ENCODE measurements around the gene OR7G3. TPM values are rescaled to one million over a fixed set of nuclear protein-coding genes. Genes with fewer than 3 reads are reported as not detected.
A peak's percentile ranks its signal among the peaks of the same experiment; 100 is the strongest.

OR7G3 gene
- total RNA-seq (2014; rRNA removed; shearing (Covaris generic)), result not detected in 2 replicates

DNA sequence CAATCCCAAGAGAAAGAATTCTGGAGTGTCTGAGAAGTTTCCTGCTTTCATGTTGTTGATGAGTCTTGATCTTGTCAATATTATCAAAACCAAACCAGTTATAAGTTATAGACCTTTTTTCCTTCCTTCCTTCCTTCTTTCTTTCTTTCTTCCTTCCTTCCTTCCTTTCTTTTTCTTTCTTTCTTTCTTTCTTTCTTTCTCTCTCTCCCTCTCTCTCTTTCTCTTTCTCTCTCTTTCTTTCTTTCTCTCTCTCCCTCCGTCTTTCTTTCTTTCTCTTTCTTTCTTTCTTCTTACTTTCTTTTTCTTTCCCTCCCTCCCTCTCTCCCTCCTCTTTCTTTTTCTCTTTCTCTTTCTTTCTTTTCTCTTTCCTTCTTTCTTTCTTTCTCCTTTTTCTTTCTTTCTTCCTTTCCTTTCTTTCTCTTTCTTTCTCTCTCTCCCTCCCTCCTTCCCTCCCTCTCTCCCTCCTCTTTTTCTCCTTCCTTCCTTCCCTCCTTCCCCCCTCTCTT is at the start of gene OR7G3:
OR7G3 (minus strand) TSS at position 51 of the 506 bp plus-strand sequence; CDS start at position 51, 0 bp downstream.
- no peak for DNase-seq (ENCODE audit: low read depth)

DNA sequence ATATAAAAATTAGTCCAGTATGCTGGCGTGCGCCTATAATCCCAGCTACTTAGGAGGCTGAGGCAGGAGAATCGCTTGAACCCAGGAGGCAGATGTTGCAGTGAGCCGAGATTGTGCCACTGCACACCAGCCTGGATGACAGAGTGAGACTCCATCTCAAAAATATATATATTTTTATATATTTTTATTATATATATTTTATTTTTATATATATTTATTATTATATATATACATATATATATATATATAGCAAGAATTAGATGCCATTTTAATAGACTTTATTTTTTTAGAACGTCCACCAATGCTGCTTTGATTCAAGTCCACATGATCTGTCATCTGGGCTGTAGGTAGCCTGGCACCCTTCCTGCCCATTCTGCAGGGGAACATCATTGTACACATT is 48.6 kb upstream of the OR7G3 start:
- no peak for DNase-seq (ENCODE audit: low read depth)

- no peak for DNase-seq (ENCODE audit: low read depth)
These were observed 44.7 kb upstream of the OR7G3 start for GRCh38 chr19:9171393-9171991.

DNA sequence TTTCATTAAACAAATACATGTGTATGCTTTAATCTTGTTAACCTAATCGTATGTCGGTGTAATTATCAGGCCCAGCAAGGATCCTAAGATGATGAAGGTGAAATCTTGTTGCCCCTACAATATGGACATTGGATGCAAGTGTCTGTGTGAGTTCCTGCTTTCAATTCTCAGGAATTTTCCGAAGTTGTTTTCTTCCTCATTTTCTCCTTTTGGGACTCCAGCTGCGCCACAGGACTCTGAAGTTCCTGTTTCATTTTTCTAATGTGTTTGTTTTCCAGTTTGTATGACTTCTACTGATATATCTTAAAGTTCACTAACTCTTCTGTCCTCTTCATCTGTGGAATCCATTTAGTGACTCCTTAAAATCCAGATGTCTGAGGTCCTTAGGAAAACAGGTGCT is 40.1 kb upstream of the OR7G3 start:
- no peak for DNase-seq (ENCODE audit: low read depth)

- DNase-seq (ENCODE audit: low read depth), result no peak
These were observed 38.5 kb upstream of the OR7G3 start for GRCh38 chr19:9165261-9165660.

DNA sequence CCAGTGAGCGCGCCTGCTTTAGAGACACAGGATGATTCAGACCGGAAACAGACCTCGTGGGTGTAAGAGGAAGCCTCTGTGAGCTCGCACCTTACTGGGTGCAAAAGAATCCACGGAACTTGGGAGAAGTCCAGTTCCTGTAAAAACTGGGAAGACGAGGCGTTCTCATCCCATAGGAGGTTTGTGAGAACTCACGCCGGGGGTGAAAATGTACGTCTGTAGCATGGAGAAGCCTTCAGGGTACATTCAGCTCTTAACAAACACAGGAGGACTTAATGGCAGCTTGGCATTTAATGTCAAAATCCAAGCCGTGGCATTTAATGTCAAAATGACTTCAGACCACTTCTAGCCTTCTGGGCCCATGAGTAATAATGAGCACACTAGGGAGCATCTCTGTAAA is 34.7 kb upstream of the OR7G3 start:
- DNase-seq (ENCODE audit: low read depth), result no peak

DNA sequence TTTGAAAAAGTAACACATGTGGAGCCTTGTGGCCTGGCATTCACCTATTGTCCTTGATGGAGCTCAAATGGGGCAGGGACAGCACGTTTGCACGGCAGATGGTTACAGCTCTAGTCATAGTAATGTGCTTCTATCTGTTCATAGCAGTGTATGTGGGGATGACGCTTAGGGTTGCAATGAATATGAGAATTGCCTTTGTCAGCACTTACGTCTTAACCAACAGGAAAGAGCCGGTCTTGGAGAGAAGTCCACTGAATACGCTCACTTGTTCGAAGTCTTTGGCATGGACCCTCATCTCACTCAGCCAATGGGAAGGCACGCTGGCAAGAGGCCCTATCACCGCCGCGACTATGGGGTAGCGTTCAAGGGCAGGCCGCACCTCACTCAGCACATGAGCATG is 33.1 kb upstream of the OR7G3 start:
- no peak for DNase-seq (ENCODE audit: low read depth)

DNA sequence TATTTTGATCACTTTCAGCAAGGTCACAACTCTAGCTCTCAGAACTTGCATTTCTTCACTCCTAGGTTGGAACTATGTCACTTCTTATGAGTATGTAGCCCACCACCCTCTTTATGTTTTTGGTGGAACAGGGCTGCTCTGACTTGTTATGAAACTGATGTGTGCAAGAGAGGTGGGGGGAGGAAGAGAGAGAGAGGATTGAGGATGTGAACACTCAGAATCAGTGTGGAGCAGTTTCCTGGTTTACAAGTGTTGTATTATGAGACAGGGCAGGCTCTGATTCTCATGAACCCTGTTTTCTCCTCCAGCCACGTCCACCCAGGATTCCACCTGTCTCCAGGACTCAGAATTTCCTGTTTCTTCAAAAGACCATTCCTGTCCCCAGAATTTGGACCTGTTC is 29.6 kb upstream of the OR7G3 start:
- no peak for DNase-seq (ENCODE audit: low read depth)

DNA sequence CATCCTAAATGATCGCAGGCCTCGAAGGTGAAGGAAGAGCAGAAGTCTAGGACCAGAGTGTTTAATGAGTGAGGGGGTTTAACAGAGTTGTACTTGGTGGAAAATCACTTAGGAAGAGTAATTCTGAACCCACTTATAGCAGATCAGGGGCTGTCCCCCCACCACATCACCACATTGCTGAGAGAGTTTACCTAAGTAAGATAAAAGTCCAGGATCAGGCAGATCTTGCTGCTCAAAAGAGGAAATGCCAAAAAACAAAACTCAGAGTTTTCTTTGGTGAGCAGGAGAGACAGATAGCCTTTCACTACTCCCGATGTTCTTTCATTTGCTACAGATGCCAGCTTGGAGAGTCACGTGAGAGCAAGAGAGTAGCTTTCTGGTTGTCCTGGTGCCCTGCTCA is 28.8 kb upstream of the OR7G3 start:
- no peak for DNase-seq (ENCODE audit: low read depth)

- no peak for DNase-seq (ENCODE audit: low read depth)
These were observed 24.6 kb upstream of the OR7G3 start for GRCh38 chr19:9151367-9151766.

DNA sequence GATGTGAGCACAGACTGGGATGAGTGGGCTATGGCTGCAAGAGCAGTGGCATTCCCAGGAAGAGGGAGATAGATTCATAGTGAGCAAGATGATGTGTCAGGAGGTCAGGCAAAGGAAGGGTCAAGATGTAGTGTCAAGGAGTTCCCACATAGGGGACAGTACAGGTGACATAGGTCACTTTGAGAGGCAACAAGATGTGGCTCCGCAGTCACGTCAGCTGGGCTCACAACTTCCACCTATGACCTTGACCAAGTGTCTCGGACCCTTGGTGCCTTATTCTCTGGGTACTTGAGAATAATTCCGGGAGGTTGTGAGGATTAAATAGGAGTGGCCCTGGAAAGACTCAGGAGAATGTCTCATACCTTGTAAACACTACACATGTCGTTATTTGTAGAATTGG is 23.9 kb upstream of the OR7G3 start:
- DNase-seq (ENCODE audit: low read depth), result no peak

DNA sequence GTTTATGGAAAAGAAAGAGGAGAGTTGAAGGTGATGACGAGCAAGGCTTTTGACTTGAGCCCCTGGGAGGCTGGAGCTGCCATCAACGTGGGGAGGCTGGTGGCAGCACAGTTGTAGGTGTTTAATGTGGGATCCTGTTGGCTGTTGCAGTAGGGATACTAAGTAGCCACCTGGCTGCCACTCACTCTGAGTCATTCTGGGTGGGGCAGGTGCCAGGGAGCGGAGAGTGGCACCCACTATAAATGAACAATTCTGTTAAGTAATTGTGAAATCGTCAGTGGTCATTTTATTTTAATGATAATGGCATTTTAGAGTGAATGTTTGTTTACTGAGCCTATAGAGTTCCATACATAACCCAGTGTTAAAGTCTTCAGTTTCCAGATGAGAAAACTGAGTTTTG is 23.2 kb upstream of the OR7G3 start:
- DNase-seq (ENCODE audit: low read depth), result no peak

DNA sequence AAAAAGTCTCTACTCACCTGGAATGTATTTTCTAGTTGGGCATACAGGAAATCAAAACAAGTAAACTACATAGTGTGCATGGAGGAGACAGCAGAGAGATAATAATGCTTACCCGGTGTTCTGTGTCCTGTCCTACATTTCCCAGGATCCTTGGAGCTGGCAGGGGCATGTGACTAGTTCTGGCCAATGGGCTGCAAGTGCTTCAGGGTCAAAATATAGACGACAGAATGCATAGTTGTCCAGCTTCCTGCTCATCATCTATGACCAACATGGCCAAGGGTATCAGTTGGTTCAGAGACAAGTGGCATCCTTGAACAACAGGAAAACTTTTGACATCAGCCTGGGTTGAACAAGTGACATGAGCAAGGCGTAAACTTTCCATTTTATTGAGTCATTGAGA is 21.9 kb upstream of the OR7G3 start:
- DNase-seq (ENCODE audit: low read depth), result no peak

GRCh38 chr19:9146882-9147281 is 20.1 kb upstream of the OR7G3 start:
- DNase-seq (ENCODE audit: low read depth), result no peak

GRCh38 chr19:9144920-9145319 is 18.2 kb upstream of the OR7G3 start:
- DNase-seq (ENCODE audit: low read depth), result peak; percentile 18

DNA sequence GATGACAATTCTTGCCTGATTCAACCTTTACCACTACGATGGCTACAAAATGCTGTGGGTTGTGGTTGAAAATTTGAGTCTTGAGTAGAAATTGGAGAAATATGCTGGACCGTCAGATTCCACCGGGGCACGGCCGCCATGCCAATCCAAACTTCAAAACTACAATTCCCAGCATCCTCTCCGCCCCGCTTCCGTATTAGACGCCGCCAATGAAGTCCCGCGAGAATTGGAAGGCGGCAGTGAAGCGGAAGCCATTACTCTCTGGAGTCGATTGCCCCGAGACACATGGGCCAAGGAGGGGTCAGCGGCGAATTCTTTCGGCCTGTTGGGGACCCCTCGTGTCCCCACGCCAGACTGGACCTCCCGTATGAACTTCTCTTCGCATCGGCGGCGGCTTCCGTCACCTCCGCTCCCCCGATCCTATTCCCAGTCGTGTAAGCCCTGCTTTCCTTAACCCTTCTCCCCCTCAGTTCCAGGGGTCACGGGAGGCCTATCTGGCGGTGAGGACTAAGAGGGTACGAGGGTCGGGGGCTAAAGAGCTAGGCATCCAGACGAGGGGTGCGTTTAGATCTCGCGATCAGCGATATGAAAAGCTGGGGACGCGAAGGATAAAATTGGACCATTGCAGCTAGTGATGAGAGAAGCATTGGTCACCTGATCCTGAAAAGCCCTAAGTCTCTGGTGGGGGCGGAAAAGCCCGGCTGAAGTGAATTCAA is 13.6 kb upstream of the OR7G3 start, which contains the start of gene ZNF317:
ZNF317 (plus strand) TSS at position 239 of the 716 bp plus-strand sequence. CDS start 15,620 bp downstream, outside the sequence.
- peak; percentile 94 for DNase-seq (ENCODE audit: low read depth)

DNA sequence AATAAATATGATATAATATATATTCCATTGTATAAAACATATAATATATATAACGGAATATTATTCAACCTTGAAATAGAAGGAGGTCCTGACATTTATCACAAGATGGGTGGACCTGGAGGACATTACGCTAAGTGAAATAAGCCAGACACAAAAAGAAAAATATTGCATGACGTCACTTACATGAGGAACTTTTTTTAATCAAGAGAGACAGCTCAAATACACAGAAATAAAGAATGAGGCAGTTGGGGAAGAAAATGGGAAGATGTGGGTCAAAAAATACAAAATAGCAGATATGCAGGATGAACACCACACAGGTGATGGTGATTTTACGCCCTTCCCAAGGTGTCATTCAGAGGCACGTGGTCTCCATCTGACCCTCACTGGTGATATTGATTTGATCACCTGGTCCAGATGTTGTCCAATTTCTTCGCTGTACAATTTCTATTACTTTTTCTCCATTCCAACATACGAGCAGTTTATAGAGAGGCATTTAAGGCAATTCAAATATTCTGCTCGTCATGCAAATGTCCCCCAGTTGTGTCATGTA is 12.9 kb upstream of the OR7G3 start:
- no peak for DNase-seq (ENCODE audit: low read depth)

GRCh38 chr19:9132422-9132821 is 5.7 kb upstream of the OR7G3 start:
- DNase-seq (ENCODE audit: low read depth), result peak; percentile 80

DNA sequence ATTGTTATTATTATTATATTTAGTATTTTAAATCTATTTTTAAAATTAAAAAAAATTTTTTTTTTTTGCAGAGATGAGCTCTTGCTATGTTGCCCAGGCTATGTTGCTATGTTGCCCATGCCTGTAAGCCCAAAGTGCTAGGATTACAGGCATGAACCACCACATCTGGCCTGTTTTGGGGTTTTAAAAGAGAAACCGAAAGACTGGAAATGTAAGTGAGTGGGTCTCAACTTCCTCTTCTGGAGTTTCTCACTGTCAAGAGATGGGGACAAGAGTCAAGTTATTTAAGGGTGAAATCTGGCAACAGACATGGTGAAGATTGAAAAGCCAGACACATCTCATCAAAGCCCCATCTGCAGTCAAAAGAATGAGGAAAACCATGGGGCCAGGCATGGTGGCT is 4.2 kb upstream of the OR7G3 start:
- no peak for DNase-seq (ENCODE audit: low read depth)

- DNase-seq (ENCODE audit: low read depth), result peak; percentile 61
These were observed 1.4 kb upstream of the OR7G3 start for GRCh38 chr19:9128171-9128570.

- DNase-seq (ENCODE audit: low read depth), result no peak
These were observed 10.2 kb downstream of the OR7G3 start for GRCh38 chr19:9116547-9116946.

DNA sequence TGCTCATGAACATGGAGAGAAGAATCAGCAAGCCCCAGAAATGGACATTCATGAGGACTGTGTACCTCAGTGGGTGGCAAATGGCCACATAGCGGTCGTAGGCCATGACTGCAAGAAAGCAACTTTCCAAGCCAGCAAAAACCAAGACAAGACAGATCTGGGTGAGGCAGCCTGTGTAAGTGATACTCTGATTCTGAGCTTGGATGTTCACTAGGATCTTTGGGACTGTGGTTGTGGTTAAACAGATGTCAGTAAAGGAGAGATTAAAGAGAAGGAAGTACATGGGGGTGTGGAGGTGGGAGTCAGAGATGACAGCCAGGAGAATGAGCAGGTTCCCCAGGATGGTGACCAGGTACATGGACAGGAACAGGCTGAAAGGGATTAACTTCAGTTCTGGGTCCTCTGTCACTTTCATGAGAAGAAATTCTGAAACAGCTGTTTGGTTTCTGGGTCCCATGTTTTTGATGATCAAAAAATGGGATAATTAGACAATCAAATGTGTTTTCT is 11.4 kb downstream of the OR7G3 start, which contains the start of gene OR7G1:
OR7G1 (minus strand) TSS at position 457 of the 507 bp plus-strand sequence; CDS start at position 457, 0 bp downstream.
- no peak for DNase-seq (ENCODE audit: low read depth)

GRCh38 chr19:9109959-9110358 is 16.8 kb downstream of the OR7G3 start:
- no peak for DNase-seq (ENCODE audit: low read depth)
